ENCODE results near the gene ATXN1.

The ATXN1 gene

DNA sequence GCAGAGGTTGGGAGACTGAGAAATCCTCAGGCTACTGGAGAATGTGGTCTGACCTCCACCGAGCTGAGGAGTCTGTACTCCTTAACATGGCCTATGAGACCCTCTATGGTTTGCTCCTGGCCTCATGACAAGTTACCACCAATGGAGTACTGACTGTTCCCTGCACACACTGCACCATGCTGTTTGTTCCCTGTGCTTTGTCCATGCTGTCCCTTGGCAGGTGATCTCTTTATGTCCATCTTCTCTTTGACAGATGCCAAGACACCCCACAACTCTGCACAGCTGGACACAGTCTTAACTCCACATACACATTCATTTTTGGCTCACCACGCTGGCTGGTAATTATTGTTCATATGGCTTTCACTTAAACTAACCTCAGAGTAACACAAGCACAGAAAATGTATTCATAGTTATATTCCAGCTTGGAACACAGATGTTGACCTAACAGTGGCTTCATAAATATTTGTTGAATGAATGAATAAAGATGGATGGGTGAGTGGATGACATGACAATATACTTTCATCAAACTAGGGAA lies 258.0 kb downstream of the ATXN1 start:
- TF ChIP-seq, protein P1, sequence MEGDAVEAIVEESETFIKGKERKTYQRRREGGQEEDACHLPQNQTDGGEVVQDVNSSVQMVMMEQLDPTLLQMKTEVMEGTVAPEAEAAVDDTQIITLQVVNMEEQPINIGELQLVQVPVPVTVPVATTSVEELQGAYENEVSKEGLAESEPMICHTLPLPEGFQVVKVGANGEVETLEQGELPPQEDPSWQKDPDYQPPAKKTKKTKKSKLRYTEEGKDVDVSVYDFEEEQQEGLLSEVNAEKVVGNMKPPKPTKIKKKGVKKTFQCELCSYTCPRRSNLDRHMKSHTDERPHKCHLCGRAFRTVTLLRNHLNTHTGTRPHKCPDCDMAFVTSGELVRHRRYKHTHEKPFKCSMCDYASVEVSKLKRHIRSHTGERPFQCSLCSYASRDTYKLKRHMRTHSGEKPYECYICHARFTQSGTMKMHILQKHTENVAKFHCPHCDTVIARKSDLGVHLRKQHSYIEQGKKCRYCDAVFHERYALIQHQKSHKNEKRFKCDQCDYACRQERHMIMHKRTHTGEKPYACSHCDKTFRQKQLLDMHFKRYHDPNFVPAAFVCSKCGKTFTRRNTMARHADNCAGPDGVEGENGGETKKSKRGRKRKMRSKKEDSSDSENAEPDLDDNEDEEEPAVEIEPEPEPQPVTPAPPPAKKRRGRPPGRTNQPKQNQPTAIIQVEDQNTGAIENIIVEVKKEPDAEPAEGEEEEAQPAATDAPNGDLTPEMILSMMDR (IDR thresholded peaks at IDR 0.05; ENCODE audit: low read depth, low read length), result no peak

DNA sequence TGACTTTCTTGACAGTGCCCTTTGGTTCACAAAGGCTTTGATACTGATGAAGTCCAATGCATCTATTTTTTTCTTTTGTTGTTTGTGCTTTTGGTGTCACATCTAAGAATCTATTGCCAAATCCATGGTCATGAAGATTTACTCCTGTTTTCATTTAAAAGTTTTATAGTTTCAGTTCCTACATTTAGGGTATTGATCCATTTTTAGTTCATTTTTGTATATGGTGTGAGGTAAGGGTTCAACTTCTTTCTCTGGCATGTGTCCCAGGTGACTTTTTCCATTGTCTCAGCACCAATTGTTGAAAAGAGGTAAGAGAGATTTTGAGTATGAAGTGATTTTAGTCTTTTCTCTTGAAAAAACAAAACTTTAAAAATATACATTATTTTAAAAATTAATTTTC lies 262.3 kb downstream of the ATXN1 start:
- Histone ChIP-seq H3K4me3 (ENCODE audit: low read depth, low read length) (no peak overlapping the region), H3K9me3 (no peaks in the 10 kb centered on the region), H3K4me1 (no peaks in the 10 kb centered on the region), H3K36me3 (no peaks in the 10 kb centered on the region), H3K27me3 (no peaks in the 10 kb centered on the region)
- no peak for DNase-seq
- TF ChIP-seq, protein P1 (IDR thresholded peaks at IDR 0.05; ENCODE audit: low read depth, low read length), result no peak

More for the DNA sequence above, 258.0 kb downstream of the ATXN1 start:
- H3K4me1 ChIP-seq, result no peaks in the 10 kb centered on the region
- no peaks in the 10 kb centered on the region for H3K27me3 ChIP-seq
- DNase-seq, result no peak
- H3K9me3 ChIP-seq, result no peaks in the 10 kb centered on the region
- H3K36me3 ChIP-seq, result no peaks in the 10 kb centered on the region
- no peak overlapping the region for H3K4me3 ChIP-seq (ENCODE audit: low read depth, low read length)

DNA sequence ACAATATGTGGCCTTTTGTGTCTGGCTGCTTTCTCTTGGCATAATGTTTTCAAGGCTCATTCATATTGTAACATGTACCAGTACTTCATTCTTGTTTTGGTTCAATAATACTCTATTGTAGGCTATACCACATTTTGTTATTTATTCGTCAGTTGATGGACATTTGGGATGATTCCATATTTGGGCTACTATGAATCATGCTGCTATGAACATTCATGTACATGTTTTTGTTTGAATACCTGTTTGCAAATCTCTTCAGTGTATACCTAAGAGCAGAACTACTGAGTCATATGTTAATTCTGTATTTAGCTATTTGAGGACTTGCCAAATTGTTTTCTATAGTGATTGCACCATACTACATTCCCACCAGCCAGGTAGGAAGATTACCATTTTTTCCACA lies 263.0 kb downstream of the ATXN1 start:
- H3K4me1 ChIP-seq, result no peaks in the 10 kb centered on the region
- no peaks in the 10 kb centered on the region for H3K9me3 ChIP-seq
- no peak for DNase-seq
- TF ChIP-seq, protein P1 (IDR thresholded peaks at IDR 0.05; ENCODE audit: low read depth, low read length), result no peak
- H3K4me3 ChIP-seq (ENCODE audit: low read depth, low read length), result no peak overlapping the region
- H3K27me3 ChIP-seq, result no peaks in the 10 kb centered on the region
- H3K36me3 ChIP-seq, result no peaks in the 10 kb centered on the region

DNA sequence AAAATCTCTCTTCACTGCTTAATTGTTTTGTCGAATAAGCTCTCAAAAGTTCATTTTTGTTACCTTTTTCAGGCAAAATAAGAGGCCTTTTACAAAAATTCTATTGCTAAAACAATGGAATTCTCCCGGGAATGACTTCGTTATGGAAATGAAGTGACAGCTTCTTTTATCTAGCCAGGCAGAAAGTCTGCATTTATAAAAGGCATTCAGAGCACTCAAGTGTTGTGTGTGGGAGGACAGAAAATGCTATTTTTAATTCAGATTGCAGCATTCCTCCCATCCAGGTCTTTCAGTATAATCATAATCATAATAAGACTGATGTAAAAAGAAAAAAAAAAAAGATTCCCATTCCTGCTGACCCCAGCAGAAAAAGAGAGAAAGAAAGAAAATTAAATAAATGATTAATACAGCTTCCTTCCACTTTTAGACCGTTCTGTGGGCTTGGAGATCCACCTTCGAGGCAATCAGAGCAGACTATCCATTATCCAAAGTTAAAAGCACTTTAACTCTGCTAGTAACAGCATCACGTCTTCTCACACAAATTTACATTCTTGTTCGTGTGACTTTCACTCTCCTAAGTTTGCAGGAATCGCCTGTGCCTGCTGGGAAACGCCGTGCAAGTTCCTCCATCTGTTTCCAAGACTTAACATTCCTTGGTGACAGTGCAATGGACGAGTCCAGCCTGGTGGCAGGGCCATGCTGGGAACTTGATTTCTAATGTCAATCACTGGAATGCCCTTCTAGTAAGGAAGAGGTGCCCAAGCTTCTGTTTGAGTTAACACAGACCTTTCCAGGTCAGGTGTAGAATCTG lies 264.1 kb downstream of the ATXN1 start:
- TF ChIP-seq, protein P1 (IDR thresholded peaks at IDR 0.05; ENCODE audit: low read depth, low read length), result no peak
- Histone ChIP-seq H3K27me3 (no peaks in the 10 kb centered on the region), H3K4me1 (no peaks in the 10 kb centered on the region), H3K36me3 (no peaks in the 10 kb centered on the region), H3K4me3 (ENCODE audit: low read depth, low read length) (no peak overlapping the region), H3K9me3 (no peaks in the 10 kb centered on the region)
- no peak for DNase-seq

DNA sequence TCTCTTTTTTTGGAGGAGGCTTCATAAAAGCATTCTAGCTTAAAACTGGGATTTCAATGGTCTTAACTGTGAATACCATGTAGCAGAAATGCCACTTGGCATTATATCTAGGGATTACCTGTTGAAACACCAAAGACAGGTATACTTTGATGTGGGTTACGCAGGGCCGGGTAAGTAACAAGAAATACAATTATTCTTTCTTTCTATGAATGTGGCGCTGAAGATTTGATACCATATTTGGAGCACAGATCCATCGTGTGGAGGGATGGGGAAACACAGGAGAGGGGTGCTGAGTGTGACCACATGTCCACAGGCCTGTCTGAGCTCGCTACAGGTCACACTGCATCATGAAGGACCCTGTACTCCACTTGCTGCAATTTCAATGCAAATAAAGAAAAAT lies 265.1 kb downstream of the ATXN1 start:
- no peak for DNase-seq
- H3K36me3 ChIP-seq, result no peaks in the 10 kb centered on the region
- no peaks in the 10 kb centered on the region for H3K4me1 ChIP-seq
- no peaks in the 10 kb centered on the region for H3K9me3 ChIP-seq
- TF ChIP-seq, protein P1 (IDR thresholded peaks at IDR 0.05; ENCODE audit: low read depth, low read length), result 0 out of 2 replicates have a peak, but pooled peaks have one; percentile 15
- no peak overlapping the region for H3K4me3 ChIP-seq (ENCODE audit: low read depth, low read length)
- H3K27me3 ChIP-seq, result no peaks in the 10 kb centered on the region

DNA sequence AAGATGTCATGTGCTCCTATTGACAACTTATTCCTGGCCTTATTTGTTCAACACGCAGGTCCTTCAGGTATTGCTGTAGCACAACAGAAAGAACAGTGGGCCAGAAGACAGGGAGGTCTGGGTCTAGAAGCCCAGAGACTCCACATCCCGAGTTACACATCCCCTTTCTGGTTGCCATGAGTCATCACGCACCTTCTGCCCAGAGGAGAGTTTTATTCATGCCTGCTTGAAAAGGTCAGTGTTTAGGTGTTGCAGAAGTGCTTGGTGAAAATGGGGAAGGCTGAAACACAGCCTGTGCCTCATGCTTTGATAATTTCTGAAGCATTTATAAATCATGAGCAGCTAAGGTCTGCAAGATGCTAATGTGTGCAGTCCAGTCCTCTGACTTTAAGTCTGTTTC lies 266.5 kb downstream of the ATXN1 start:
- H3K36me3 ChIP-seq, result no peaks in the 10 kb centered on the region
- TF ChIP-seq, protein P1 (IDR thresholded peaks at IDR 0.05; ENCODE audit: low read depth, low read length), result no peak
- DNase-seq, result no peak
- no peaks in the 10 kb centered on the region for H3K4me1 ChIP-seq
- H3K9me3 ChIP-seq, result no peaks in the 10 kb centered on the region
- H3K4me3 ChIP-seq (ENCODE audit: low read depth, low read length), result no peak overlapping the region
- no peaks in the 10 kb centered on the region for H3K27me3 ChIP-seq
